H1 (cell line): ENCODE results near the gene CHST2. TPM values are rescaled to one million over a fixed set of nuclear protein-coding genes. Genes with fewer than 3 reads are reported as not detected.

Experiments
- CTCF ChIA-PET: fragments of 300-600 bp; sonication (Branson Sonifier 250); formaldehyde crosslinking; loops from one replicate; lab custom pipeline; 2021; ENCODE audit not compliant: partially characterized antibody; lab: Charles Lee
- POLR2A ChIA-PET: fragments of 300-600 bp; sonication (Branson Sonifier 250); formaldehyde crosslinking; loops from one replicate; lab custom pipeline; 2021; ENCODE audit warnings: inconsistent platforms; ENCODE audit not compliant: partially characterized antibody; lab: Charles Lee
- DNase-seq, 2 experiments: peaks; one replicate each; pipeline versions ENCODE4 v3.0.0 to v3.0.0-alpha.2; 2010 to 2022; ENCODE audit warnings: low spot score in 2 of 2, low read depth in 1 of 2, mixed read lengths in 1 of 2
- FAIRE-seq: peaks from 2 replicates; lab custom pipeline; 2011; peaks lifted over from hg19 to GRCh38; lab: Jason Lieb, UNC
- H2AFZ ChIP-seq: 2 replicates; pipeline ENCODE4 v1.8.1; 2012; ENCODE audit warnings: low read length, inconsistent platforms
- H2AK5ac ChIP-seq: 2 replicates; pipeline ENCODE4 v1.6.1; 2013; ENCODE audit warnings: low read depth, low read length
- H2BK120ac ChIP-seq: replicated peaks from 2 replicates; pipeline ENCODE3; 2013; ENCODE audit warnings: low read depth, low read length, inconsistent platforms
- H2BK12ac ChIP-seq: 2 replicates; pipeline ENCODE4 v1.6.1; 2013; ENCODE audit warnings: low read depth, low read length
- H2BK15ac ChIP-seq: 2 replicates; pipeline ENCODE4 v1.6.1; 2013; ENCODE audit warnings: low read length
- H2BK20ac ChIP-seq: 2 replicates; pipeline ENCODE4 v1.6.1; 2013; ENCODE audit warnings: low read length
- H2BK5ac ChIP-seq: 2 replicates; pipeline ENCODE4 v1.6.1; 2013; ENCODE audit warnings: low read depth, low read length
- H3K14ac ChIP-seq: 2 replicates; pipeline ENCODE4 v1.6.1; 2013; ENCODE audit warnings: inconsistent platforms; ENCODE audit not compliant: insufficient read length
- H3K18ac ChIP-seq: 2 replicates; pipeline ENCODE4 v1.6.1; 2013; ENCODE audit warnings: low read length; ENCODE audit errors: extremely low read depth
- H3K23ac ChIP-seq: 2 replicates; pipeline ENCODE4 v1.6.1; 2013; ENCODE audit warnings: inconsistent platforms; ENCODE audit not compliant: insufficient read length
- H3K23me2 ChIP-seq: 2 replicates; pipeline ENCODE4 v1.6.1; 2013; ENCODE audit warnings: low read depth, low read length
- H3K27ac ChIP-seq: 2 replicates; pipeline ENCODE4 v1.6.1; 2011; ENCODE audit warnings: low read depth, low read length, inconsistent platforms
- H3K27me3 ChIP-seq, 4 experiments: replicated peaks in 1 of 4; 1 replicate in 1 of 4; 2 replicates in 3 of 4; pipeline versions ENCODE4 v1.6.1 to v1.8.1; 2011 to 2013; ENCODE audit warnings: low read length in 3 of 4, mild to moderate bottlenecking in 3 of 4, inconsistent platforms in 2 of 4, mixed read lengths in 2 of 4, moderate library complexity in 1 of 4; ENCODE audit not compliant: control insufficient read depth in 3 of 4, insufficient read depth in 3 of 4; ENCODE audit errors: extremely low read depth in 1 of 4
- H3K36me3 ChIP-seq, 4 experiments: 2 replicates each; pipeline versions ENCODE4 v1.6.1 to v1.8.1; 2011 to 2013; ENCODE audit warnings: mild to moderate bottlenecking in 4 of 4, low read length in 3 of 4, moderate library complexity in 2 of 4, control low read depth in 1 of 4, inconsistent platforms in 1 of 4; ENCODE audit not compliant: insufficient read depth in 4 of 4, control insufficient read depth in 2 of 4
- H3K4ac ChIP-seq: replicated peaks from 2 replicates; pipeline ENCODE3; 2013; ENCODE audit warnings: low read length, low read depth, mixed read lengths, inconsistent platforms; ENCODE audit not compliant: insufficient read length
- H3K4me1 ChIP-seq, 4 experiments: replicated peaks in 1 of 4; 1 replicate in 1 of 4; 2 replicates in 3 of 4; pipeline versions ENCODE4 v1.6.1 to v1.8.1; 2011 to 2013; ENCODE audit warnings: low read length in 3 of 4, inconsistent platforms in 2 of 4, mixed read lengths in 1 of 4; ENCODE audit not compliant: insufficient read depth in 4 of 4, control insufficient read depth in 3 of 4
- H3K4me2 ChIP-seq, 2 experiments: 2 replicates each; pipeline versions ENCODE4 v1.6.1 to v1.8.1; 2011 to 2013; ENCODE audit warnings: low read depth in 2 of 2, low read length in 2 of 2, control low read depth in 1 of 2, inconsistent platforms in 1 of 2, mild to moderate bottlenecking in 1 of 2; ENCODE audit not compliant: insufficient read depth in 1 of 2
- H3K4me3 ChIP-seq, 4 experiments: fragments of 200-600, 300-600 bp in 1 of 4; sonication (generic), shearing (Covaris generic), sonication (Bioruptor Twin) in 1 of 4; 2 replicates each; pipeline versions ENCODE4 v1.5.1 to v1.8.1; 2011 to 2016; ENCODE audit warnings: low read length in 4 of 4, low read depth in 3 of 4, control low read depth in 2 of 4, inconsistent platforms in 2 of 4, mild to moderate bottlenecking in 2 of 4, mixed read lengths in 1 of 4, moderate library complexity in 1 of 4; ENCODE audit not compliant: insufficient read depth in 2 of 4; ENCODE audit errors: extremely low read depth in 1 of 4
- H3K56ac ChIP-seq: replicated peaks from 2 replicates; pipeline ENCODE3; 2013; ENCODE audit warnings: low read depth, mild to moderate bottlenecking, mixed read lengths, low read length, inconsistent platforms; ENCODE audit not compliant: insufficient read length
- H3K79me1 ChIP-seq: 2 replicates; pipeline ENCODE4 v1.6.1; 2013; ENCODE audit warnings: low read depth, low read length, control low read depth
- H3K79me2 ChIP-seq, 2 experiments: 2 replicates each; pipeline versions ENCODE4 v1.6.1 to v1.8.1; 2012 to 2013; ENCODE audit warnings: low read length in 2 of 2, mild to moderate bottlenecking in 2 of 2, inconsistent platforms in 1 of 2; ENCODE audit not compliant: insufficient read depth in 2 of 2, control insufficient read depth in 1 of 2
- H3K9ac ChIP-seq, 4 experiments: replicated peaks in 1 of 4; 1 replicate in 1 of 4; 2 replicates in 3 of 4; pipeline versions ENCODE4 v1.6.1 to v1.8.1; 2011 to 2013; ENCODE audit warnings: low read depth in 3 of 4, low read length in 3 of 4, control low read depth in 2 of 4, mild to moderate bottlenecking in 2 of 4, moderate library complexity in 2 of 4, inconsistent platforms in 1 of 4; ENCODE audit errors: extremely low read depth in 1 of 4
- H3K9me3 ChIP-seq, 2 experiments: 2 replicates each; pipeline versions ENCODE4 v1.6.1 to v1.8.1; 2012 to 2013; ENCODE audit warnings: mild to moderate bottlenecking in 2 of 2, moderate library complexity in 2 of 2, control low read depth in 1 of 2, inconsistent platforms in 1 of 2, low read depth in 1 of 2, low read length in 1 of 2, mixed read lengths in 1 of 2; ENCODE audit not compliant: insufficient read depth in 2 of 2
- H4K20me1 ChIP-seq, 2 experiments: replicated peaks in 1 of 2; 2 replicates each; pipeline versions ENCODE3 to v1.8.1; 2011 to 2013; ENCODE audit warnings: inconsistent platforms in 2 of 2, low read length in 2 of 2, mild to moderate bottlenecking in 1 of 2; ENCODE audit not compliant: insufficient read depth in 2 of 2, control insufficient read depth in 1 of 2
- H4K5ac ChIP-seq: 2 replicates; pipeline ENCODE4 v1.6.1; 2013; ENCODE audit warnings: low read length, low read depth, mixed read lengths, inconsistent platforms; ENCODE audit not compliant: insufficient read length
- H4K8ac ChIP-seq: 2 replicates; pipeline ENCODE4 v1.8.0; 2013; ENCODE audit warnings: mild to moderate bottlenecking, moderate library complexity, low read length, inconsistent platforms; ENCODE audit not compliant: insufficient read depth; ENCODE audit errors: extremely low read depth
- H4K91ac ChIP-seq: replicated peaks from 2 replicates; pipeline ENCODE3; 2013; ENCODE audit warnings: low read length, mixed read lengths, inconsistent platforms; ENCODE audit not compliant: insufficient read length
- CEBPB ChIP-seq: IDR thresholded peaks from 2 replicates; pipeline ENCODE4 v1.6.1; 2012; ENCODE audit warnings: low read depth, low read length
- CREB1 ChIP-seq: IDR thresholded peaks from 2 replicates; pipeline ENCODE4 v1.6.1; 2012; ENCODE audit warnings: inconsistent platforms
- E2F6 ChIP-seq: IDR thresholded peaks from 2 replicates; pipeline ENCODE4 v1.6.1; 2012; ENCODE audit warnings: inconsistent platforms
- GABPA ChIP-seq: IDR thresholded peaks from 2 replicates; pipeline ENCODE4 v1.6.1; 2011; ENCODE audit warnings: mild to moderate bottlenecking, low read length, moderate library complexity, borderline replicate concordance; ENCODE audit not compliant: insufficient read depth
- GTF2F1 ChIP-seq: IDR thresholded peaks from 2 replicates; pipeline ENCODE4 v1.6.1; 2012; ENCODE audit warnings: low read depth, low read length, improper control_type of control experiment, borderline replicate concordance
- HDAC2 ChIP-seq, 2 experiments: fragments of 300-600 bp in 1 of 2; sonication (generic) in 1 of 2; IDR thresholded peaks; 2 replicates each; pipeline ENCODE4 v1.6.1; 2011 to 2012; ENCODE audit warnings: low read depth in 2 of 2, low read length in 2 of 2, mild to moderate bottlenecking in 2 of 2, moderate library complexity in 2 of 2, borderline replicate concordance in 1 of 2, inconsistent platforms in 1 of 2
- KDM1A ChIP-seq: fragments of 200-600, 300-600 bp; sonication (generic); IDR thresholded peaks from 2 replicates; pipeline ENCODE4 v1.7.1; 2016; ENCODE audit warnings: mild to moderate bottlenecking, low read length, borderline replicate concordance
- MAX ChIP-seq: IDR thresholded peaks from 2 replicates; pipeline ENCODE4 v1.6.1; 2012; ENCODE audit warnings: inconsistent platforms
- POLR2A ChIP-seq, 2 experiments: IDR thresholded peaks; 1 replicate in 1 of 2; 2 replicates in 1 of 2; pipeline ENCODE4 v1.6.1; 2011; ENCODE audit warnings: low read depth in 2 of 2, low read length in 2 of 2, mild to moderate bottlenecking in 2 of 2; ENCODE audit errors: control extremely low read depth in 1 of 2
- POLR2AphosphoS5 ChIP-seq: IDR thresholded peaks from 2 replicates; pipeline ENCODE4 v1.6.1; 2011; ENCODE audit warnings: low read depth, low read length
- POU5F1 ChIP-seq: IDR thresholded peaks from 2 replicates; pipeline ENCODE4 v1.6.1; 2011; ENCODE audit warnings: low read depth, mild to moderate bottlenecking, low read length, moderate library complexity
- RFX5 ChIP-seq: IDR thresholded peaks from 2 replicates; pipeline ENCODE4 v1.6.1; 2011; ENCODE audit warnings: low read depth, low read length, improper control_type of control experiment, borderline replicate concordance
- SRF ChIP-seq: IDR thresholded peaks from 2 replicates; pipeline ENCODE4 v1.6.1; 2011; ENCODE audit warnings: mild to moderate bottlenecking, low read depth, low read length, moderate library complexity
- TCF12 ChIP-seq: IDR thresholded peaks from 2 replicates; pipeline ENCODE4 v1.6.1; 2011; ENCODE audit warnings: low read depth, mild to moderate bottlenecking, low read length
- TEAD4 ChIP-seq: IDR thresholded peaks from 2 replicates; pipeline ENCODE4 v1.6.1; 2012; ENCODE audit warnings: low read depth, low read length, inconsistent platforms, mixed read lengths
- WGBS, 2 experiments: shearing (Covaris generic) in 1 of 2; methylation state at CpG; one replicate each; pipeline versions ENCODE4 v1.1.6 to v1.1.7; 2013 to 2015; ENCODE audit warnings: low lambda C conversion rate in 2 of 2, mixed read lengths in 2 of 2, inconsistent platforms in 1 of 2, low coverage in 1 of 2, missing lambda C conversion rate in 1 of 2; ENCODE audit not compliant: insufficient replicate concordance in 2 of 2, insufficient coverage in 1 of 2, insufficient read length in 1 of 2; ENCODE audit errors: extremely low coverage in 1 of 2, missing lambda C conversion rate in 1 of 2; 5-methylcytosine and 5-hydroxymethylcytosine counted together
- polyA plus RNA-seq, 7 experiments: library from polyadenylated mRNA; depleted of rRNA in 3 of 7; stranded (reverse) in 5 of 7; unstranded in 2 of 7; fragments of >200 nt in 5 of 7; fragments of 200-250 nt in 2 of 7; gene quantifications; 1 replicate in 5 of 7; 2 replicates in 1 of 7; 4 replicates in 1 of 7; pipeline versions ENCODE4 v1.2.1 to v1.2.3, GENCODE V29; 2011 to 2013; ENCODE audit warnings: missing spikeins in 2 of 7, mixed read lengths in 2 of 7
- total RNA-seq: library from RNA; stranded (reverse); fragmentation: NEBNext Ultra II Directional; extraction: Animal tissue kit (Norgen Biotek cat#: 25700); gene quantifications from 2 replicates; pipeline ENCODE4 v1.2.1, GENCODE V29; 2021

CHST2 gene
- total and polyA plus RNA-seq, 2 of the 8 experiments (the other 6 are each of a cell fraction or from before 2014, with no cell fraction given): 3.2 to 15.1 TPM

GRCh38 chr3:143170074-143170473, 50.5 kb downstream of the CHST2 start:
- no peak overlapping the region for H3K27ac ChIP-seq
- no peak overlapping the region for H3K56ac ChIP-seq
- H3K14ac ChIP-seq: no peak overlapping the region
- no peak overlapping the region for H2BK12ac ChIP-seq
- H3K36me3 ChIP-seq: no peaks in the 10 kb centered on the region
- no peaks in the 10 kb centered on the region for H3K23me2 ChIP-seq
- peaks cover 0 to 1% (median 0%) of the 10 kb centered on the region in 4 experiments; a peak in 1 of 7 replicates for H3K27me3 ChIP-seq
- H2BK5ac ChIP-seq: no peak overlapping the region
- no peak overlapping the region for H2AFZ ChIP-seq
- no peak overlapping the region for H3K9ac ChIP-seq
- H3K4me2 ChIP-seq: no peak overlapping the region
- peaks cover 0 to 8% of the 10 kb centered on the region in 2 experiments; a peak in 2 of 4 replicates for H3K9me3 ChIP-seq
- H4K8ac ChIP-seq: no peak overlapping the region
- H2BK20ac ChIP-seq: no peak overlapping the region
- H3K79me1 ChIP-seq: no peaks in the 10 kb centered on the region
- DNase-seq (no peak), FAIRE-seq (no peak)
- H3K4me3 ChIP-seq: no peak overlapping the region
- H4K91ac ChIP-seq: no peak overlapping the region
- H2BK15ac ChIP-seq: no peak overlapping the region
- CTCF ChIA-PET: interaction anchor here (0.6 to 1.2 kb wide), 2 partner anchors 9 to 94 kb away, joined by 3 read pairs; no protein-coding TSS in a partner anchor
- TF ChIP-seq GABPA (no peak), POLR2AphosphoS5 (no peak), RFX5 (no peak), TCF12 (no peak), POU5F1 (no peak), KDM1A (no peak), GTF2F1 (no peak), CEBPB (no peak), E2F6 (no peak), TEAD4 (no peak), SRF (no peak), CREB1 (no peak), POLR2A (IDR thresholded peaks at IDR 0.05; ENCODE audit: control extremely low read depth in 1 of 2, low read depth in 2 of 2, low read length in 2 of 2) (no peak), MAX (no peak), HDAC2 (IDR thresholded peaks at IDR 0.05; ENCODE audit: borderline replicate concordance in 1 of 2, low read depth in 2 of 2, low read length in 2 of 2) (no peak)
- 90% methylated on average over 6 of the region's 6 CpGs; no CpG with 5 or more reads in 1 of the 2 experiments for whole genome bisulfite sequencing, 2 experiments
- no peak overlapping the region for H2AK5ac ChIP-seq
- no peaks in the 10 kb centered on the region; a peak in 1 of 7 replicates for H3K4me1 ChIP-seq
- POLR2A ChIA-PET: no interaction called here
- H2BK120ac ChIP-seq: no peak overlapping the region
- H3K18ac ChIP-seq: no peak overlapping the region
- no peak overlapping the region for H3K23ac ChIP-seq
- H4K20me1 ChIP-seq: no peaks in the 10 kb centered on the region
- no peak overlapping the region for H3K4ac ChIP-seq
- H3K79me2 ChIP-seq: no peaks in the 10 kb centered on the region
- H4K5ac ChIP-seq: no peak overlapping the region
